ENCODE data around the gene SP6. TPM values are rescaled to one million over a fixed set of nuclear protein-coding genes. Genes with fewer than 3 reads are reported as not detected.
A peak's percentile ranks its signal among the peaks of the same experiment; 100 is the strongest.

The SP6 gene
- total and polyA plus RNA-seq, 2 of the 8 experiments (the other 6 are each of a cell fraction or from before 2014, with no cell fraction given) = 1.2 to 1.5 TPM

- H3K9ac ChIP-seq (replicated peaks in 1 of 4; ENCODE audit: extremely low read depth in 1 of 4, low read depth in 3 of 4, low read length in 3 of 4) = no peak overlapping the region
- peak overlapping the region; percentile 1; the same call in 1 of the 2 replicates for H2BK15ac ChIP-seq (ENCODE audit: low read length)
- no peak overlapping the region for H3K23ac ChIP-seq (ENCODE audit: insufficient read length)
- no peak overlapping the region for H4K8ac ChIP-seq (ENCODE audit: extremely low read depth, insufficient read depth, low read length)
- TF ChIP-seq EZH2 (IDR thresholded peaks at IDR 0.05; ENCODE audit: low read depth, low read length, severe bottlenecking) (no peak), KDM4A (IDR thresholded peaks at IDR 0.05; ENCODE audit: low read depth, low read length, severe bottlenecking) (no peak), RAD21 (IDR thresholded peaks at IDR 0.05 in 1 of 2, conservative IDR thresholded peaks at IDR 0.05 in 1 of 2; ENCODE audit: low read depth in 2 of 2, low read length in 2 of 2) (no peak), MAX (IDR thresholded peaks at IDR 0.05) (no peak), SAP30 (IDR thresholded peaks at IDR 0.05; ENCODE audit: insufficient read depth, insufficient replicate concordance, low read length) (no peak), BRCA1 (IDR thresholded peaks at IDR 0.05; ENCODE audit: low read depth, low read length) (no peak), POLR2A (IDR thresholded peaks at IDR 0.05; ENCODE audit: control extremely low read depth in 1 of 2, low read depth in 2 of 2, low read length in 2 of 2) (no peak), CBX8 (IDR thresholded peaks at IDR 0.05; ENCODE audit: borderline replicate concordance, low read depth, low read length) (no peak), SIX5 (IDR thresholded peaks at IDR 0.05; ENCODE audit: low read depth, low read length) (no peak), KDM5A (IDR thresholded peaks at IDR 0.05; ENCODE audit: low read length) (no peak)
- no peak overlapping the region for H3K27ac ChIP-seq (ENCODE audit: low read depth, low read length)
- ChIA-PET POLR2A (ENCODE audit: partially characterized antibody) (interaction anchor here (0.5 to 12.4 kb wide), 5 partner anchors 27 to 72 kb away, joined by 3 to 134 read pairs (median 5); partner anchors contain the start of gene SP2), CTCF (ENCODE audit: partially characterized antibody) (interaction anchor here (1.0 to 33.0 kb wide), 14 partner anchors 11 to 175 kb away, joined by 3 to 1206 read pairs (median 12); partner anchors contain the start of genes CDK5RAP3, OSBPL7, PNPO and PRR15L)
- H2AK5ac ChIP-seq (ENCODE audit: low read depth, low read length) = no peak overlapping the region
- peaks cover 0 to 34% (median 16%) of the 10 kb centered on the region in 4 experiments; a peak in 6 of 7 replicates for H3K4me1 ChIP-seq (replicated peaks in 1 of 4; ENCODE audit: control insufficient read depth in 3 of 4, insufficient read depth in 4 of 4, low read length in 3 of 4)
- H3K18ac ChIP-seq (ENCODE audit: extremely low read depth, low read length) = no peak overlapping the region
- DNase-seq (ENCODE audit: low read depth in 1 of 2, low spot score in 2 of 2) (no peak), FAIRE-seq (no peak)
- H3K4me2 ChIP-seq (ENCODE audit: insufficient read depth in 1 of 2, low read depth in 2 of 2, low read length in 2 of 2) = no peak overlapping the region
- H2BK20ac ChIP-seq (ENCODE audit: low read length) = no peak overlapping the region
- no peak overlapping the region for H3K56ac ChIP-seq (replicated peaks; ENCODE audit: insufficient read length, low read depth, low read length)
- no peaks in the 10 kb centered on the region for H3K79me2 ChIP-seq (ENCODE audit: control insufficient read depth in 1 of 2, insufficient read depth in 2 of 2, low read length in 2 of 2)
- H2BK12ac ChIP-seq (ENCODE audit: low read depth, low read length) = peak overlapping the region; percentile 11; the same call in 1 of the 2 replicates
- H2BK120ac ChIP-seq (replicated peaks; ENCODE audit: low read depth, low read length) = no peak overlapping the region
- no peak overlapping the region for H3K14ac ChIP-seq (ENCODE audit: insufficient read length)
- H2AFZ ChIP-seq (ENCODE audit: low read length) = no peak overlapping the region
- 100% methylated on average over 3 of the region's 3 CpGs; no CpG with 5 or more reads in 1 of the 2 experiments for WGBS, 2 experiments (ENCODE audit: extremely low coverage in 1 of 2, insufficient coverage in 1 of 2, insufficient read length in 1 of 2, insufficient replicate concordance in 2 of 2, low coverage in 1 of 2, low lambda C conversion rate in 2 of 2, missing lambda C conversion rate in 1 of 2)
- H4K20me1 ChIP-seq (replicated peaks in 1 of 2; ENCODE audit: control insufficient read depth in 1 of 2, insufficient read depth in 2 of 2, low read length in 2 of 2) = peaks cover 3 to 5% of the 10 kb centered on the region in 2 experiments
- H2BK5ac ChIP-seq (ENCODE audit: low read depth, low read length) = no peak overlapping the region
- no peaks in the 10 kb centered on the region for H3K9me3 ChIP-seq (ENCODE audit: insufficient read depth in 2 of 2, low read depth in 1 of 2, low read length in 1 of 2)
- H3K27me3 ChIP-seq (replicated peaks in 1 of 4; ENCODE audit: control insufficient read depth in 3 of 4, extremely low read depth in 1 of 4, insufficient read depth in 3 of 4, low read length in 3 of 4) = peaks cover 46 to 65% (median 59%) of the 10 kb centered on the region in 4 experiments
- no peak overlapping the region for H3K4ac ChIP-seq (replicated peaks; ENCODE audit: insufficient read length, low read depth, low read length)
- no peak overlapping the region for H3K4me3 ChIP-seq (ENCODE audit: extremely low read depth in 1 of 4, insufficient read depth in 2 of 4, low read depth in 3 of 4, low read length in 4 of 4)
- peaks cover 12% of the 10 kb centered on the region for H3K23me2 ChIP-seq (ENCODE audit: low read depth, low read length)
- H4K91ac ChIP-seq (replicated peaks; ENCODE audit: insufficient read length, low read length) = no peak overlapping the region
- H3K79me1 ChIP-seq (ENCODE audit: low read depth, low read length) = no peaks in the 10 kb centered on the region
- no peak overlapping the region for H4K5ac ChIP-seq (ENCODE audit: insufficient read length, low read depth, low read length)
- H3K36me3 ChIP-seq (ENCODE audit: control insufficient read depth in 2 of 4, insufficient read depth in 4 of 4, low read length in 3 of 4) = no peaks in the 10 kb centered on the region
These were observed 5.3 kb downstream of the SP6 start for GRCh38 chr17:47845716-47846075.

All from H1 (cell line).